Keratinocyte (primary cell): Measurements from ENCODE around the gene GRIN1.

Source experiments
- CTCF ChIP-seq, 3 experiments: IDR thresholded peaks in 1 of 3; conservative IDR thresholded peaks in 1 of 3; optimal IDR thresholded peaks in 1 of 3; 2 replicates in 2 of 3; 3 replicates in 1 of 3; pipeline versions ENCODE3 to v1.5.1; 2011; ENCODE audit warnings: low read length in 3 of 3, mild to moderate bottlenecking in 3 of 3, moderate library complexity in 2 of 3, control low read depth in 1 of 3, inconsistent platforms in 1 of 3; ENCODE audit not compliant: insufficient read depth in 2 of 3; ENCODE audit errors: extremely low read depth in 1 of 3
- EZH2 ChIP-seq: IDR thresholded peaks from one replicate; pipeline ENCODE4 v1.6.1; 2012; ENCODE audit warnings: inconsistent platforms, mild to moderate bottlenecking, low read length, moderate library complexity

- TF ChIP-seq CTCF (optimal IDR thresholded peaks at IDR 0.05 in 1 of 3, IDR thresholded peaks at IDR 0.05 in 1 of 3, conservative IDR thresholded peaks at IDR 0.05 in 1 of 3; ENCODE audit: extremely low read depth in 1 of 3, insufficient read depth in 2 of 3, low read length in 3 of 3): no peak
- no peak for TF ChIP-seq EZH2
Observed at GRCh38 chr9:137191691-137192447, 52.9 kb downstream of the GRIN1 start.
